ENCODE data around the gene VWA8.

The VWA8 gene

DNA sequence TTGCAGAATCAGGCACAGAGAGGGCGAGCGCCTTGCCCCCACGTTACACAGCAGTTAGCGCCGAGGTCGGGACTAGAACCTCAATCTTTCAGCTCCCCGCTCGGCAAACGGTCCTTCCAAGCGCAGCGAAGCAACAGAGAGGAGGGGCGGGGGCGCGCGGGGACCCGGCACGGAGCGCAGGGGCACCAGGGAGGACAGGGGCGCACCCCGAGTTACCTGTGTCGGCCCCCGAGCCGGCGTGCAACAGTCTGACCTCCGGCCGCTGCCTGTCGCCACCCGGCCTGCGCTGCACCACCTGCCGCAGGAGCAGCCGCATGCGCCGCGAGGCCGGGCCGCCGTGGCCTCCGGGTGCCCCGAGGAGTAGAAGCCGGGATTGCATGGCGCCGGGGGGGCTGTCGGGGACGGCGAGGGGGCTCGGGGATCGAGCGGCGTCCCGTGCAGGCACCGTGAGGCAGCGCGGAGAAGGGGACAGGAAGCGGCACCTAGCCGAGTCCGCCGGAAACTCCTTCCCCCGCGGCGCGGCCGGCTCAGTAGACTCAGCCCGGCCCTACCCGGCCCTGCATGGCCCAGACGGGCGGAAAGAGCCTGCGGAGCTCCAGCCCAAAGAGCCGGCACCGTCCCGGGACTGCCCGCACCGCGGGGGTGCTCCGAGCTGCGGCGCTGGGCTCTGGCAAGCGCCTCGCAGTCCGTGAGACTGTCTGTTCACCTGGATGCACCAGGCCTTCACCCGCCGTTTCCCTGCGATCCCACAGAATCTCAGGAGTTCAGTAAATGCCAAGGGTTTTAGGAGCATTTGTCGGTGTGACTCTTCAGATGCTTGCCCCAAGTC, at the start of gene VWA8:
Gene VWA8, minus strand, starts transcription at position 473 of the 829 bp plus-strand sequence. Its CDS starts 94 bp downstream, at position 379.
- DNase-seq (ENCODE audit: low read depth) = no peak

DNA sequence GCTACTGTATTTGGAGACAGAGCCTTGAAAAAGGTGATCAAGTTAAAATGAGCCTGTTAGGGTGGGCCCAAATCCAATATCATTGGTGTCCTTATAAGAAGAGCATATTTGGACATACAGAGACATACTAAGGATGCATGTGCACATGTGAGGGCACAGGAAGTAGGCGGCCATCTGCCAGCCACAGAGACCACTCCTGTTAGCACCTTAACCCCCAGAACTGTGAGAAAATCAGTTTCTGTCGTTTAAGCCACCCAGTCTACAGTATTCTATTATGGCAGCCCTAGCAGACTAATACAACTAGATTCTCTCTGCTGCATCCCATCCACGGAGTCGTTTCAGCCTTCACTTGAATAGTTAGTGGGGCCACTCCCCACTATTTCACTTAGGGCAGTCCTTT, 48.1 kb upstream of the VWA8 start:
- DNase-seq (ENCODE audit: low read depth) = no peak

DNA sequence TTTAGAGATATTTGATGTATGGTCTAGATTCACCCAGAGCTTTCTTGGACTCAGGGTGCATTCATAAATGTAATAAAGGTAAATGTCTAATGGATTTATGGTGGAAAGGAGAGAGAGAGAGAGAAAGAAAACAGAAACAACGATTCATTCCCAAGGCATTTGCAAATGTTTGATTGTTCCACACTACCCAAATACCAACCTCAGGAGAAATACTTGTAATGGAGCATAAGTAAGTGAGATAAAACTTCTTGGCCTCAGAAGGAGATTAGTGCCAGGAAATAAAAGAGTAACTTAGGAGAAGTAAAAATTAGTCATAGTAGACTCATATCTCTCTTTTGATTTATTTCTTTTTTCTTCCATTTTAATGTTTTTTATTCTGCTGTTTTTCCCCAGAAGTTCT, 46.9 kb upstream of the VWA8 start:
- DNase-seq (ENCODE audit: low read depth) = no peak

DNA sequence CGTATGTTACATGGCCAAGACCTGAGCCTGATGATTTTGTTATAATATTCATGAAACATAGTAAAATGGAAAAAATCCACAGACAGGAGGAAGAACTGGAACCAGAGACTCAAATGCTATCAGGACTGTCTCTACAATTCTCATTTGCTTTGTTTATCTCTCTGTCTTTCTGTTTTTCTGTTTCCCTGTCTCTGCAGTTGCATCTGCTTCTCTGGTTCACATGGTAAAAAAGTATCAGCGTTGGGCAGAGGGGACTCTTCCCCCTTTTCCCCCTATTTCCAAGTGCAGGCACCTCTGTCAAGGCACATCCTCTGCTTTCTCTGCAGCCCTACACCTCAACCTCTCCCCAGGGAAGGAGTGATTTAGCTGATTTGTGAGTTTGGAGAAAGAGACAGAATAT, 41.2 kb upstream of the VWA8 start:
- no peak for DNase-seq (ENCODE audit: low read depth)

DNA sequence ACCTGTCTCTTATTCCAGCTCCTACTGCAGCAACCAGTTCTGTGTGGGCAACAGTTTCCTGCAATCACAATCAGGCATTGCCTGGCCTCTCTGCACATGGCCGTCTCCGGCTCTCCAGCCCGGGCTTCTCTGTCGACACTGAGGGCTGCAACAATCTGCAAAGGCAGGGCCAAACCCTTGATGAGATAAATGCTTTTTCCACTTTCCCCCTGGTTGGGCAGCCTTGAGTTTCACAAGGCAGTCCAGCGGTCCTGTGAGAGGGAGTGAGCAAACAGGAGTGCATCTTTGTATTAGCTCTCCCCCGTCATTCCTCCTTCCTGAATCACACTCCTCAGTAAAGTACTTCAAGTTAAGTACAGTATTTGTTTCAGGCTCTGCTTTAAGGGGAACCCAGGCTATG, 40.7 kb upstream of the VWA8 start:
- peak; percentile 38 for DNase-seq (ENCODE audit: low read depth)

DNA sequence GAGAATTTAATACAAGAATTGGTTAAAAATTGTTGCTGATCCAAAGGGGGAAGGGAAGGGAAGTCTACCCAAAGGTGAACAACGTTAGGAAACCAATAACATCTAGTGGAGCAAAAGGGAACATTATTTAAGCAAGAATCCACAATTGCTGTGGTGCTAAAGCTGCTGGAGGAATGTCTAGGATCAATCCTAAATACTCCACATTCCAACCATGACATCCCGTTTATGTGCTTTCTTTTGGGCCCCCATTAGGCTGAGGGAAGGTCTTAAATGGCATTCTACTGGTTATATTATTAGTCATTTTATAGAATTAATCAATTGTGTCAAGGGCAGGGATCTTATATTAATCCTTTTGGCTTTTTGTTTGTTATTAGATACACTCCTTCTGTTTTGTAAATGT, 39.9 kb upstream of the VWA8 start:
- no peak for DNase-seq (ENCODE audit: low read depth)

DNA sequence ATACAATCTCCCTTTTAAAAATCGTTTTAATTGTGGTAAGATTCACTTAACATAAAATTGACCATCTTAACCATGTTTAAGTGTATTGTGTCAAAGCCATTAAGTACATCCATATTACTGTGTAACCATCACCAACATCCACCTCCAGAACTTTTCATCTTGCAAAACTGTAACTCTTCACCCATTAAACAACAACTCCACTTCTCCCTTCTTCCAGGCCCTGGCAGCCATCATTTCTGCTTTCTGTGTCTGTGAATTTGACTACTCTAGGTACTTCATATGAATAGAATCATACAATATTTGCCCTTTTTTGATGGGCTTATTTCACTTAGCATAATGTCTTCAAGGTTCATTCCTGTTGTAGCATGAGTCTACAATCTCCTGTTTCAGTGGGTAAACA, 36.5 kb upstream of the VWA8 start:
- DNase-seq (ENCODE audit: low read depth) = no peak

DNA sequence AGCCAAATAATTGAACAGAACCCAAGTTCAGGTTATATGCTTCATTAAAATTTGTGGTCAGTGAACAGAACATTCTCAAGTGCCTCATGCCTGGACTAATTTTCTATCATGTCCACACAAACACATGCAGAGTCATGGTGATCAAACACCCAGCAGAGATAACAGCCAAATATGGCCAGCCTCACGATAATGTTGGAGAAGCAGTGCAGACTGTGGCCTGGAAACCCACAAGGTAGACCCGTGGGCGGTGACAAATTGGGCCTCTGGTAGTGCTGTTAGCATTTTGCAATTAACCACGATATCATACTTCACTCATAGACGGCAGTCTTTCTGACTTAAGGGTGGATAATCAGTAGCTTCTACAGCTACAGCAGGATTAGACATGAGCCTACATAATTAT, 35.0 kb upstream of the VWA8 start:
- no peak for DNase-seq (ENCODE audit: low read depth)

DNA sequence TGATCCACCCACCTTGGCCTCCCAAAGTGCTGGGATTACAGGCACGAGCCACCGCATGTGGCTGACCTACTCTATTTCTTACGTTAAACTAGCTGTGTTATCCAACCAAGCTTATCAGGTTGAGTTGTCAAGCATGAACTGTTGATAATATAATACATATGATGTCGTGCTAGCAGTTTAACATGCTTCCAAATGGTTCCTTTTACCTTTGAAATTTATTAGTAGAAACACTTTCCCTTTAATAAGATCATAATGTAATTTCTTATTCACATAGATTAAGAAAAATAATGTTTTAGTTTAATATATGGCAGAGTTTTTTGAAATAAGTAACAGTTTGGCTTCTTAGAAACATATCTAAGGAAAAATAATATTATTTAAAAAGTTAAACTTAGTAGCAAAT, 34.4 kb upstream of the VWA8 start:
- no peak for DNase-seq (ENCODE audit: low read depth)

DNA sequence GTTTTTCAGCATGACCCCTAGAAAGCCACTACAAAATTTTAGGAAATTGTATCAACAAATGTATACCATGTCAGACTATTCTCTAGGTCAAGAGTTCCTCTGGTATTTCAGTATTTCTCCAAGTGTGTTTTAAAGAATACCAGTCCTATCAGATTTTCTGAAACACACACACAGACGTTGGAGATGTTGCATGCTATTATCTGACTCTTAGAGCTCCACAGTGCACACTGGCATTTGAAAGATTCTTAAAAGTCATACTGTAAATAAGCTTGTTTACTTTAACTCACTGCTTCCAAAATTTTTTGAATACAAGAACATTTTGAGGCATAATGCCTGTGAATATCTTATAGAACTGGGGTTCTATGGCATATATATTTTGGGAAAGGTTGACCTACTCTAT, 33.8 kb upstream of the VWA8 start:
- no peak for DNase-seq (ENCODE audit: low read depth)

DNA sequence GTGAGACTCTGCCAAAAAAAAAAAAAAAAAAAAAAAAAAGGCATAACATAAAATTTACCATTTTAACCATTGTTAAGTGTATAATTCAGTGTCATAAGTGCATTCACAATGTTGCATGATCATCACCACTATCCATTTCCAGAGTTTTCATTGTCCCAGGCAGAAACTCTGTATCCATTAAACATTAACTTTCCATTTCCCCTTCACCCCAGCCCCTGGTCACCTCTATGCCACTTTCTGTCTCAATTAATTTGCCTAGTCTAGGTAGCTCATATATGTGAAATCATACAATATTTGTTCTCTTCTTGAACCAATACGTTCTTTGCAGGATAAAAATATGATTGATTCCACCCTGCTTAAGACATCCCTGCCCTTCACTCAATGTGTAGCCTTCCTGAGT, 31.0 kb upstream of the VWA8 start:
- DNase-seq (ENCODE audit: low read depth) = no peak

DNA sequence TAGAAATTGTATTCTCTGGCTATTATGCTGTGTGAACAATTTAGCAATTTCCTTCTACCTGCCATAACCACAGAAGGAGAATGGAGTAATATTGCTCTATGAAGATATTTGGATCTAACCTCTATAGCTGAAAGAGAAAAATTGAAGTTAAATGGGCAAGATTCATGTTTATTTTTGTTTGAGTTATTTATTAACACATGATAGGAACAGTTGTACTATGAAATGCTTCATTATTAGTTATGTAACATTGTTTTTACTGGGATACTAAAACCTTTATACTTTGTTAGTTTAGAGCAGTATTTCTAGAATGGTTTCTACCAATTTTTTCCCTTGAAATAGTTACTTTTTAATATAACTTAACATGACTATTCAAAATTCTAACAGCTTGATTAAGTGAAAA, 27.3 kb upstream of the VWA8 start:
- no peak for DNase-seq (ENCODE audit: low read depth)

DNA sequence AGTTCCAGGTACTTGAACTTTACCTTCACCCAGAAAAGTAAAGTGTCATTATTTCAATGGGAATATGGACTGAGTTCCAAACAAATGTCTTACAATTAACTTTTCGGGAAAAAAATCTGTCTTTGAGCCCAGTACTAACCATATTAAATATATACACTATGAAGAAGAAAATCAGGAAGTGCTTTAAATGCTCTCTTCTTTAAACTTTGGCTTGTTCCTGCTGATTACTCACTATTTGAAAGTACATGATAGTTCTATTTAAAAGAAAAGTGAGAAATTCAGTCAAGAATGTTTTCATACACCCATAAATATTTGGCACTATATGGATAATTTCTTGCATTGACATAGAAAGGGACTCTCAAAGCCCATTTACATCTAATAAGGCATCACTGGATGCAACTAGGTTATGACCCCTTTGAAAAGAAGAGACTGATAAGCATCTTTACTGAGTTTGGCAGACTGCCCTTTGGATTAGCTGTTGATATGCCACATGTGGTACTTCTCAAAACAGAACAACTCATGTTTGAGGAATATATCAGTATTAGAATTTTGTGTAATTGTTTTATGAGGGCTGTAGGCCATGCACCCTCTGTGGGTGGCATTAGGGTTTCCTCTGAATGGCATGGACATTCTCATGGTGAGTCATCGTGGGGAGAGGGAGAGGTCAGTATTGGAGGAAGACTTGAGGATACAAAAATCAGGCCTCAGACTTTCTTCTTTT, 25.0 kb upstream of the VWA8 start:
- DNase-seq (ENCODE audit: low read depth) = peak; percentile 18

DNA sequence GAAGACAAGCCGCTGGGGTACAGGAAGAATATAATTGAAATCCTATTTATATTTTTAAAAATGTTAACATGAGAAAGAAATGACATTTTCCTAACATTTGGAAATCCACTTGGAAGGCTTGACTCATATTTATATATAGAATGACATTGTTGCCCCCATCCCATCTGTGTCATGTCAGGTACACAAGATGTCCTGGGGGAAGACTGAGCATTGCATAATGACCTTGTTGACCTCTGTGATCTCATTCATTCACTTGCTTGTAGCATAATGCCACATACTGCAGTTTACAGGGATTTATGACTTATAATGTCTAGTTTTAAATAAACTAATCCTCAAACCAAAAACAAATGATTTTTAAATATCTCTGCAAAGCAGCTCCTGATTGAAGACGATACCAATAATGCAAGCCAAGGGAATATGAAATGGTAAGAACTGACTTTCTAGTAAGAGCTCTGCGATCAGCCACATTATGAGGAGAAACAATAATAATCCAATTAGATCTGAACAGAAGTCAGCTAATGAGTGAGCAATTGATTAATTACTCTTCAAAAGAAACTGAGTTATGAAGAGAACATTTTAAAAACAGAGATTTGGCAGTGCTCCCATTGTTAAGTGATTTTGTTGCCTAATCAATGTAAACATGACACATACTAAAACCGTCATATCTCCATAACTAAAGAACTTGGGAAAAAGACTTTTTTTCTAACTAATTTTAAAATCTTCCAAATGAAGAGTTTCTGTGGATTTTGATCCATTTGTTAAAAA, 21.2 kb upstream of the VWA8 start:
- DNase-seq (ENCODE audit: low read depth) = no peak

DNA sequence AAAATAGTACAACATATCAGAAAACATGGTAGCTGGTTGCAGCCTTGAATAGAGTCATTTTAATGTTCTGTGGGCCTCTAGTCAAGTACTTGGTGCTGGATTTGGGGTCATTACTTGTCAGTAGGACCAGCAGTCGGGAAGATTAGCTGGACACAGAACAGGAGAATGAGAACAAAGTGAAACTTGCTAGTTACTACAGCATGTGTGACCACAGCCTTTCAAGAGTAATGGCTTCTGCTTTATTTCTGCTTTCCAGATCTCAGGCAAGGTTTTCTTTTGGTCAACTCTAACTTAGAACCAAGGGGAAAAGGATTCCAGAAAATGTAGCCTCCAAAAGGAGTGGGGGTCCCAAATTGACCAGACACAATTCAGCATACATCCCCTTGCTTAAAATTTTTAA, 17.1 kb upstream of the VWA8 start:
- DNase-seq (ENCODE audit: low read depth) = no peak

DNA sequence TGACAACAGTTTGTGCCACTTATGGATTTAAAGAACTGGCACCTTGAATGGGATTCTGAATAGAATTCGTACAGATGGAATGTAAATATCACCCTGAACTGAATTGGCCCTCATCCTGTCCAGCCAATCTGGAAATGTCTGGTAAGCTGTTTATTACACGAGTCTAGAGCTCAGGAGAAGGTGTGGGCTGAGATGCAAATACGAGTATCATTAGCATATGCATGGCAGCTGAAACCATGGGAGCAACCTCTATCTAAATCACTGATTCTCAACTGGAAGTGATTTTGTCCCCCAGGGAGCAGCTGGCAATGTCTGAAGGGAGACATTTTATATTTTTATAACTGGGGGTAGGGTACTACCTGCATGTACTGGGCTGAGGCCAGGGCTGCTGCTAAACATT, 15.6 kb upstream of the VWA8 start:
- DNase-seq (ENCODE audit: low read depth) = no peak

DNA sequence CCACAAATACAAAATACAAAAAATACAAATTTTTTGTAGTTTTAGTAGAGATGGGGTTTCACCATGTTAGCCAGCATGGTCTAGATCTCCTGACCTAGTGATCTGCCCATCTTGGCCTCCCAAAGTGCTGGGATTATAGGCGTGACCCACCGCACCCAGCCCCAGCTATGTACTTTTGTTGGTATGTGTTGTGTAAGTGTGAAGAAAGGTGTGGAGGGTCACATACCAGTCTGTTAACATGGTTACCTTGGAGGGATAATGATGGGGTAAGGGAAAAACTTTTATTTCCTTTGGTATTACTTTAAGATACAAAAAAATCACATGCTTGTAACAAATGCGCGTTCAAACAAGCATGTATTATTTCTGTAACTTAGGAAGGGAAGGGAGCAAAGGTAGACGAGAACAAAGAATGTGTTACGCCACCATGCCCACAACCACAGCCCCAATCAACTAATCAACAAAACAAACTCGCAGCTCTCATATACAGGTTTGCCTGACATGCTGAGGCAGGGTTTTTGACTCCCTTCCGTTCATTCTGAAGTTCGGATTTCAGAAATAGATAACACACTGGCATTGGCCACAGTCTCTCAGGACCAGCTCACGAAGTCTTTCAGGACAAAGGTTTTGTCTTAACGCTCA, 13.5 kb upstream of the VWA8 start:
- no peak for DNase-seq (ENCODE audit: low read depth)

DNA sequence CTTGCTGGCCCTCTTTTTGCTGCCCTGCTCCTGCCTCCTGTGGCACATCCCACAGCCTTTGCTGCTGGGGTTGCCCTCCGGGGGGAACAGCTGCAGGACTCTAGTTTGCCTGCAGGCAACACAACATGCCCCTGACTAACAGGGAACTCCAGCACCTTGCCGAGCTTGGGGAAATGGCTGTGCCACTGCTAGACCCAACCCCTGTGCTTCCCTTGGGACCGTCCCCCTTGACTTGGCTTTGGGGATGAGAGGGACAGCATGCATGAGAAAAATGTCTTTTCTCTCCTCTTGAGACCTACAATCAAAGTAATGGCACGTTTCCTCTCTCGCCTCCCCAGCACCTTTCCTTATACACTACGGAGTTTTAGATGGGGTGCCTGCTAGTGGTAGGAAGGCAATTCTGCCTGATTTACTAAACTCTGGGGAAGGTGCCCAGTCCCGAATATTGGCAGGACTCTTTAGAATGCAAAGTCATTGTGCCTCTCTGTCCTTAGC, 12.4 kb upstream of the VWA8 start:
- no peak for DNase-seq (ENCODE audit: low read depth)

DNA sequence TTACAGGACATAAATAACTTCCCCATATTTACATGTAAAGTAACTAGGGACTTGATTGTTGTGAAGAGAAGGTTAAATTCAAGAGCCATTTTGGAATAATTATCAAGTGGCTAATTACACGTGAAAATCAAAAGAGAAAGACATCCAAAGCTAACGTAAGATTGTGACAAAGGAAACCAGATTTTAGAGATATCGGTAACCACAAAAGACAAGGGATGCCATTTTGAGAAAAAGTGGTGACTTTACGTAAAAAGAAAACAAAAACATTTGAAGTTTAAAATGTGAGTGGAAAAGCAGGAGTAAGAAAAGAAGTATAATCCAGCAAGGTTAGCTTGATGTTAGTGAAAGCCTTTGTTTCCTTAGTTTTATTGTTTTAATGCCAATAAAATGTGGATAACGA, 10.9 kb upstream of the VWA8 start:
- no peak for DNase-seq (ENCODE audit: low read depth)

DNA sequence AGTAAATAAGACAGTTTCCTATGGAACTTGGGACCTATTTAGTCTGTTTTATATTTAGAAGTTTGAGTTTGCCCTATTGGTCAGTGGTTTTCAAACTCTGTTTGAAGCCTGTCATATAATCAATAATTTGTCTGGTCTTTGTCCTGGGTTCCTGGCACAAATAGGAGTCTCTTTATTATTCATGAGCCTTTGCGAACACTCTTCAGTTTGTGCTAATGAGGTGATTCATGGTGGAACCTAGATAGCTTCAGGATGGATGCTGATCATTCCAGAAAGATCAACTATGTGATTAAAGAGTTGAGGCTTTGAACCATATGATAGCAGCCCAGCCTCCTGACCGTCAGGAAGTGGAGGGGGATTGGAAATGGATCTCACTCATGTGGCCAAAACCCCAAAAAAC, 10.0 kb upstream of the VWA8 start:
- DNase-seq (ENCODE audit: low read depth) = no peak

DNA sequence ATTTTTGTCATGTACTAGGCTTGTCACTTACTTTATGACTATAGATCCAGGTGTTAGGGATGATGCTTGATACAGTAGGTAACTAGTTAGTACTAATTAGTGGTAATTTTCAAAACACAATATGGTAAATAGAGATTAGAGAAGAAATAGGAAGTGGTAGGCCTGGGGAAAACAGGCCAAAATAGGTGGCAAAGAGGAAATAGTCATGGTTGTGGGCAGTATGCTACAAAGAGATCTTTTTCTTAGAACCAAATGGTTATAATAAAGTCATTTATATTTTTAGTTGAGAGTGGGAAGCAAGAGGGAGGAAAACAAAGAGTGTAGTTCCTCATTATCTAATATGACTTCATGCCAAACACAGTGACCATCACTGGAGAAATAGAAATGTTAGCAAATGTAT, 9.1 kb upstream of the VWA8 start:
- no peak for DNase-seq (ENCODE audit: low read depth)

DNA sequence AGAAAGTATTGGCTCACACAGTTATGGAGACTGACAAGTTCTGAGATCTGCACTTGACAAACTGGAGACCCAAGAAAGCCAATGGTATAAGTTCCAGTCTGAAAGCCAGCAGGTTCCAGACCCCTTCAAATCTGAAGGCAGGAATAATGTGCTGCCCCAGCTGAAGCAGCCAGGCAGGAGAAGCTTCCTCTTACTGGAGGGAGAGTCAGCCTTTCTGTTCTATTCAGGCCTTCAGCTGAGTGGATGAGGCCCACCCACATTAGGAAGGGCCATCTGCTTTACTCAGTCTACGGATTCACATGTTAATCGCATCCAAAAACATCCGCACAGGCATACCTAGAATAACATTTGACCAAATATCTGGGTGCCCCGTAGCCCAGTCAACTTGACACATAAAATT, 8.2 kb upstream of the VWA8 start:
- DNase-seq (ENCODE audit: low read depth) = no peak
